ENCODE data around the gene TNRC6B.
A peak's percentile ranks its signal among the peaks of the same experiment; 100 is the strongest.
"Not testable (repeated sequence)": the region's sequence is repeated elsewhere in the genome, so short reads cannot be mapped to it uniquely, and the experiment has no call there.

The TNRC6B gene

DNA sequence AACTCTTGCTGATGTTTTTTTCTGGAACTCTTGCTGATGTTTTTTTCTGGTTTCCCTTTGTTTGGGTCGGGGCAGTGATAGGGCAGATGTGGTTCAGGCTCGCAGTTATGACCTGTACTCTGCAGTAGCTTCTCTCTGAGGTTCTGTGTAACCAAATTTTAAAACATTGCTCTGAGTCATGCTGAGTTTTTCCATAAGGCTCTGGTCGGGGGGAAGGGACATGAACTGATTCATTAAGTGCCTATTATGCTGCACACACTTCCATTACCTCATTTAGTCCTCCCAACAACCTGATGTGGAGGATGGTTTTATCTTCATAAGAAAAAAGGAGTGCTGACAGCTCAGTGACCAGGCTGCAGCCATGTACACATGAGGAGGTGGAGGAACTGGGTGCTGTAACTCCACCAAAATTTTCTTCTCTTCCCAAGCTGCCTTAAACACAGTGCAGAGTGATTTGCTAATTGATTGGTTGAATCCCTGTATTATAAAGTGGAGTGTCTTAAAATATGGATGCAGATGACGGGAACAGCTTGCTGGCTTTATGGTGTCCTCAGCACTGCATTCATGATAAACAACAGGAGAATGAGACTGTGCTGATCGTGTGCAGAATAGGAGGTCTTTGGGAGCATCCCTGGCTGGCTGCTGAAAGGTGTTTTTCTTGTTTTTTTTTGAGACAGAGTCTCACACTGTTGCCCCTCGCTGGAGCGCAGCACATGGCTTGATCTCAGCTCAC lies 19.1 kb downstream of the TNRC6B start:
- DNase-seq (ENCODE audit: low read depth): peak; percentile 88
- TF ChIP-seq CTCF (IDR thresholded peaks at IDR 0.05; ENCODE audit: low read length, missing control alignments): no peak
- H3K4me3 ChIP-seq (replicated peaks; ENCODE audit: low read depth, low read length): no peak overlapping the region

GRCh38 chr22:40197421-40197820 lies 19.7 kb downstream of the TNRC6B start:
- H3K4me3 ChIP-seq (replicated peaks; ENCODE audit: low read depth, low read length); DNase-seq (ENCODE audit: low read depth): not testable (repeated sequence)

DNA sequence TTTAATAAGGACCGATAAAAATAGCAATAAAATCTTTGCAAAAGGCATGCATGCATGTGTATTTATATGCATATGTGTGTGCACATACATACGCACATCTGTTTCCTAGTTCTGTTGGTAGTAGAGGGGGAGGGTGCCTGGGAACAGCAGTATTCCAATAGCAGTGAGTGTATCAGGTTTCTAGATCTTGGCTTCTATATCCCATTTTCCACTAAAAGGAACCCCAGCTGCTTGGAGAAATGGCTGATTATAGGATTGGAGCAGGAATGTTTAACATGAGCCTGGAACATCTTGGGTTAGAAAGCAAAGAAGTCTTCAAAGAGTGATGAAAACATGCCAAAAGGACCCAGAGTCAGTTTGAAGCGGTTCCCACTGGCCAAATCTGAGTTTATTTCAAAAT lies 21.0 kb downstream of the TNRC6B start:
- TF ChIP-seq CTCF (IDR thresholded peaks at IDR 0.05; ENCODE audit: low read length, missing control alignments): no peak
- DNase-seq (ENCODE audit: low read depth): no peak
- no peak overlapping the region for H3K4me3 ChIP-seq (replicated peaks; ENCODE audit: low read depth, low read length)

- DNase-seq (ENCODE audit: low read depth): no peak
- no peak for TF ChIP-seq CTCF (IDR thresholded peaks at IDR 0.05; ENCODE audit: low read length, missing control alignments)
- no peak overlapping the region for H3K4me3 ChIP-seq (replicated peaks; ENCODE audit: low read depth, low read length)
Measured at GRCh38 chr22:40199223-40199622, 21.5 kb downstream of the TNRC6B start.

DNA sequence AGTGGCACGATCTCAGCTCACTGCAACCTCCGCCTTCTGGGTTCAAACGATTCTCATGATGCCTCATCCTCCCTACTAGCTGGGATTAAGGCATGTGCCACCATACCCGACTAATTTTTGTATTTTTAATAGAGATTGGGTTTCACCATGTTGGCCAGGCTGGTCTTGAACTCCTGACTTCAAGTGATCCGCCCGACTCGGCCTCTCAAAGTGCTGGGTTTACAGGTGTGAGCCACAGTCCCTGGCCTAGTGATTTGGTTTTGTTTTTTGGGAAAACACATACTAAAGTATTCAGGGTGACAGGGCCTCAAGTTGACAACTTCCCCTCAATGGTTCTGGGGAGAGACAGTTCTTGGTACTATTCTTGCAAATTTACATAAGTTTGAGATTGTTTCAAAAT lies 22.1 kb downstream of the TNRC6B start:
- H3K4me3 ChIP-seq (replicated peaks; ENCODE audit: low read depth, low read length): no peak overlapping the region
- DNase-seq (ENCODE audit: low read depth): no peak
- no peak for TF ChIP-seq CTCF (IDR thresholded peaks at IDR 0.05; ENCODE audit: low read length, missing control alignments)

- no peak for TF ChIP-seq CTCF (IDR thresholded peaks at IDR 0.05; ENCODE audit: low read length, missing control alignments)
- DNase-seq (ENCODE audit: low read depth): no peak
Measured at GRCh38 chr22:40200795-40201530, 23.2 kb downstream of the TNRC6B start.

GRCh38 chr22:40202225-40202944 lies 24.7 kb downstream of the TNRC6B start:
- H3K4me3 ChIP-seq (replicated peaks; ENCODE audit: low read depth, low read length): no peak overlapping the region
- DNase-seq (ENCODE audit: low read depth): no peak
- no peak for TF ChIP-seq CTCF (IDR thresholded peaks at IDR 0.05; ENCODE audit: low read length, missing control alignments)

More at GRCh38 chr22:40200795-40201530, 23.2 kb downstream of the TNRC6B start:
- H3K4me3 ChIP-seq (replicated peaks; ENCODE audit: low read depth, low read length): no peak overlapping the region

Measured in fibroblast of pulmonary artery (primary cell).